SJCRH30 (cell line): ENCODE results near the gene PRKD2. TPM values are rescaled to one million over a fixed set of nuclear protein-coding genes. Genes with fewer than 3 reads are reported as not detected.
"Not testable (repeated sequence)": the region's sequence is repeated elsewhere in the genome, so short reads cannot be mapped to it uniquely, and the experiment has no call there.

Experiments
- DNase-seq, 2 experiments: peaks; one replicate each; pipeline ENCODE4 v3.0.0-alpha.2; 2015 to 2020
- H3K27ac ChIP-seq: fragments of 250-450 bp; sonication (Bioruptor Pico); 2 replicates; pipeline ENCODE4 v1.5.1; 2020; ENCODE audit warnings: mild to moderate bottlenecking, moderate library complexity
- H3K27me3 ChIP-seq: fragments of 250-450 bp; sonication (Bioruptor Pico); 2 replicates; pipeline ENCODE4 v1.5.1; 2020; ENCODE audit warnings: mild to moderate bottlenecking, moderate library complexity
- H3K36me3 ChIP-seq: fragments of 250-450 bp; sonication (Bioruptor Pico); 2 replicates; pipeline ENCODE4 v1.5.1; 2020; ENCODE audit warnings: mild to moderate bottlenecking, moderate library complexity
- H3K4me1 ChIP-seq: fragments of 250-450 bp; sonication (Bioruptor Pico); 2 replicates; pipeline ENCODE4 v1.5.1; 2020; ENCODE audit warnings: mild to moderate bottlenecking, moderate library complexity
- H3K4me3 ChIP-seq: fragments of 250-450 bp; sonication (Bioruptor Pico); 2 replicates; pipeline ENCODE4 v1.5.1; 2020; ENCODE audit warnings: mild to moderate bottlenecking, moderate library complexity
- H3K9me3 ChIP-seq: fragments of 250-450 bp; sonication (Bioruptor Pico); replicated peaks from 2 replicates; pipeline ENCODE4 v1.5.1; 2020; ENCODE audit warnings: mild to moderate bottlenecking, moderate library complexity
- total RNA-seq: library from RNA; depleted of rRNA; stranded (reverse); fragments of >200 nt; shearing (Covaris generic); gene quantifications from 2 replicates; pipeline ENCODE4 v1.2.3, GENCODE V29; 2014; rRNA removed

The PRKD2 gene
- total RNA-seq: 7.7 and 7.8 TPM in 2 replicates

DNA sequence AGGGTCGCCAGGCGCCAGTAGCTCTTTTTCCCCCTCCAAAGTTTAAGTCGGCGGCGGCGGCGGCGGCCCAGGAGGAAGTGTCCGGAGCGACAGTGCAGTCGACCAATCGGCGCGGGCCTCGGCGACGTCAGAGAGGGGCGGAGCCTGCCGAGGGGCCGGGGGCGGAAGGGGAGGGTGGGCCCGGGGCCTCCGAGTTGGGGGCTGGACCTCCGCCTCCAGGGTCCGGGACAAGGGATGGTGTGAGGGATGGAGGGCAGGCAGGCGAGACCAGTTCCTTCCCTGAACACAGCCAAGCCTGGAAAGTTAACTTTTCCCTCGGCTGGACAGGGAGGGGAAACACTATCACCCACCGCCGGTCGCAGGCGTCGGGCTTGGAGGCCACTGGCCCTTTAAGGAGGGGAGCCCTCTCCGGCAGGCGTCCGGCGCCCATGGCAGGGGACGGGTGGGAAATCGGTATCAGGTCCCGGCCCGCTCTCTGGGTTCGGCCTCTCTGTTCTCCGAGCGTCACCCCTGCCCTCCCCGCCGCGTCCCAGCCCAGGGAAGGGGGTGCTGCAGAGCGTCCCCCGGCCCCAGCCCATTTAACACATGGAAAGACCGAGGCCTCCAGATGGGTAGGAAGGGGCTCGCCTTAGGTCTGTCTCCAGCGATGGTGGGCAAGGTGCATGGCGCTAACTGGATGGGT lies at the start of gene PRKD2:
Gene PRKD2, minus strand, starts transcription at position 81 of the 682 bp plus-strand sequence. CDS start 744 bp downstream, outside the sequence.
- H3K4me3 ChIP-seq: peak within 1 kb of the TSS; percentile 88
- no peaks in the 10 kb centered on the region for H3K9me3 ChIP-seq
- H3K4me1 ChIP-seq: no peaks in the 10 kb centered on the region
- H3K27ac ChIP-seq: 0 out of 2 replicates have a peak within 1 kb of the TSS, but pooled peaks have one; percentile 12
- no peaks in the 10 kb centered on the region for H3K27me3 ChIP-seq
- H3K36me3 ChIP-seq: peaks cover 20% of the 10 kb centered on the region
- peak; percentile 87 to 88 for DNase-seq

DNA sequence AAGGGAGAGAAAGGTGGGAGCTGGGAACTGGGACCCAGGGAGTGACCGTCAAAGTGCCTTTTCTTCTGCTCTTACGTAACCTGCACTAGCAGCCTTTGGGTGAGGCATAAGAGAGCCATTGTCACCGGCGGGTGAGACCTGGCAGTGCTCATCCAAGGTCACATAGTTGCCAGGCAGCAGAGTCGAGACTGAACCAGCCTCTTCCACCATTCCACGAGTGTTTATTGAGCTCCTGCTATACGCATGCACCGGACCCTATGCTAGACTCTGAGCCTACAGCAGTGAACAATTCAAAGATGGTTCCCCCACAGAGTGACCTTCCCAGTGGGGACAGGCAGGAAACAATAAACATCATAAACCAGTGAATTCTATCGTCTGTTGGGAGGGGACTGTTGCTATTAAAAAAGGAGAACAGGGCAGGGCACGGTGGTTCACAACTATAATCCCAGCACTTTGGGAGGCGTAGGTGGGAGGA lies 47.9 kb upstream of the PRKD2 start:
- H3K27ac ChIP-seq: no peak overlapping the region
- no peaks in the 10 kb centered on the region for H3K4me1 ChIP-seq
- DNase-seq: no peak
- H3K36me3 ChIP-seq: no peaks in the 10 kb centered on the region
- H3K4me3 ChIP-seq: no peak overlapping the region
- H3K27me3 ChIP-seq: no peaks in the 10 kb centered on the region
- no peaks in the 10 kb centered on the region for H3K9me3 ChIP-seq

DNA sequence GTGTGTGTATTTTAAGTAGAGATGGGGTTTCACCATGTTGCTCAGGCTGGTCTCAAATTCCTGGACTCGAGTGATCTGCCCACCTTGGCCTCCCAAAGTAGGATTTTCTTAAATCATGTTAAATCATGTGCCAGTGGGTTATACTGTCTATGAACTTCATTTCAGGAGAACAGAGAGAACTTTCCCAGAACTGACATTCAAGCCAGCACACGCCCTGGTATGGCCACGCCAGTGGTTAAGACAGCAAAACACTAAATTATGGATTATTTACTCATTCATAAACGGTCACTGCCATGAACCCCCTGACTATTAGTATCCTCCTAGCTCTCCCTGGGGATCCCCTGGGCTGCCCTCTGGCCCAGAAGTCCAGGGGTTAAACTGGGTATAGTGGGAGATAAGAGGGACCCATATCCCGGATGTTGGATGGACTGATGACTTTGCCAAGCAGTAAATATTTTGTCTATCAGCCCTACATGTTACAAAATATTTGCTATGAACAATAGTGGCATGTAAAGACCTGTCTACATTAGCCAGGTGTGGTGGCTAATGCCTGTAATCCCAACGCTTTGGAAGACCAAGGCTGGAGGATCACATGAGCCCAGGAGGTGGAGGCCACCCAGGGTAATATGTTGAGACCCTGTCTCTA lies 45.5 kb upstream of the PRKD2 start:
- DNase-seq: no peak
- no peaks in the 10 kb centered on the region for H3K4me1 ChIP-seq
- H3K27me3 ChIP-seq: no peaks in the 10 kb centered on the region
- H3K27ac ChIP-seq: no peak overlapping the region
- H3K4me3 ChIP-seq: no peak overlapping the region
- no peaks in the 10 kb centered on the region for H3K36me3 ChIP-seq
- no peaks in the 10 kb centered on the region for H3K9me3 ChIP-seq

DNA sequence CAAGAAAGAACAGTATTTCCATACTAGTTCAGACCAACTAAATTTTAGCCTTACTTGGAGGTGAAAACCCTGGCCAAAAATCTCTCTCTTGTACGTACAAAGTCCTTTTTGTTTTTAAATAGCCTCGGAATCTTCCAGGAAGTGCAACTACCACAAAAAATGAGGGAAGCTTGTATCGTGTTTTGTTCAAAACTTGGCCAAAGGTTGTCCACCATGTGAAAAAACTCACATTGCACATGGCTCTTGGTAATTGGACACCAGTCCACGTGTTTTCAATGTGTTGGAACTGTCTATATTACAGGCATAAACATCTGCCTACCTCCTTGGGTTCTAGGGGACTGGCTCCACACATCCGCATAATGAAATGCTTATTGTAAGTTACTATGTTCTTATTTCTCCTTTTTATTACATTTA lies 44.5 kb upstream of the PRKD2 start:
- no peaks in the 10 kb centered on the region for H3K4me1 ChIP-seq
- H3K9me3 ChIP-seq: no peaks in the 10 kb centered on the region
- no peaks in the 10 kb centered on the region; the same call in 1 of the 2 replicates for H3K36me3 ChIP-seq
- H3K27ac ChIP-seq: no peak overlapping the region
- no peak overlapping the region for H3K4me3 ChIP-seq
- no peak for DNase-seq
- H3K27me3 ChIP-seq: no peaks in the 10 kb centered on the region

DNA sequence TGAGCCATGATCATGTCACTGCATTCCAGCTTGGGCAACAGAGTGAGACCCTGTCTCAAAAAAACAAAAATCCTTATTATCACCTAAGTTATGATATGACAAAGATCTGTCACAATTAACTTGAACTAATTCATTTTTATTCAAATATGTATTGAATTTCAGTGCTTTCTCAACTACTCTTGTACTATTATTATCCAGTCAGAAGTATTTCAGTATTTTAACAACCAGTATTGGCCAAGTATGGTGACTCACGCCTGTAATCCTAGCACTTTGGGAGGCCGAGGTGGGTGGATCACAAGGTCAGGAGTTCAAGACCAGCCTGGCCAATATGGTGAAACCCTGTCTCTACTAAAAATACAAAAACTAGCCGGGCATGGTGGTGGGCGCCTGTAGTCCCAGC lies 44.0 kb upstream of the PRKD2 start:
- DNase-seq, H3K27ac ChIP-seq, H3K4me3 ChIP-seq, H3K36me3 ChIP-seq, H3K27me3 ChIP-seq, H3K4me1 ChIP-seq, H3K9me3 ChIP-seq: not testable (repeated sequence)

DNA sequence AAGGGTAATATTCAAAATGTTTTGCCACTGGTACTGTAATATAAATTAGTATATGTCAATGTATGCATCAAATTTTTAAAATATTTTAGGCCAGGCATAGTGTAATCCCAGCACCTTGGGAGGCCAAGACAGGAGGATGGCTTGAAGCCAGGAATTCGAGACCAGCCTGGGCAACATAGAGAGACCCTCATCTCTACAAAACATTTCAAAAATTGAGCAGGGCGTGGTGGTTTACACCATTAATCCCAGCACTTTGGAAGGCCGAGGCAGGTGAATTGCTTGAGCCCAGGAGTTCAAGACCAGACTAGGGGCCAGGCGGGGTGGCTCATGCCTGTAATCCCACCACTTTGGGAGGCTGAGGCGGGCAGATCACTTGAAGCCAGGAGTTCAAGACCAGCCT lies 43.4 kb upstream of the PRKD2 start:
- no peaks in the 10 kb centered on the region for H3K27me3 ChIP-seq
- H3K27ac ChIP-seq: no peak overlapping the region
- H3K4me3 ChIP-seq: no peak overlapping the region
- H3K4me1 ChIP-seq: no peaks in the 10 kb centered on the region
- DNase-seq: no peak
- H3K36me3 ChIP-seq: no peaks in the 10 kb centered on the region; the same call in 1 of the 2 replicates
- no peaks in the 10 kb centered on the region for H3K9me3 ChIP-seq

DNA sequence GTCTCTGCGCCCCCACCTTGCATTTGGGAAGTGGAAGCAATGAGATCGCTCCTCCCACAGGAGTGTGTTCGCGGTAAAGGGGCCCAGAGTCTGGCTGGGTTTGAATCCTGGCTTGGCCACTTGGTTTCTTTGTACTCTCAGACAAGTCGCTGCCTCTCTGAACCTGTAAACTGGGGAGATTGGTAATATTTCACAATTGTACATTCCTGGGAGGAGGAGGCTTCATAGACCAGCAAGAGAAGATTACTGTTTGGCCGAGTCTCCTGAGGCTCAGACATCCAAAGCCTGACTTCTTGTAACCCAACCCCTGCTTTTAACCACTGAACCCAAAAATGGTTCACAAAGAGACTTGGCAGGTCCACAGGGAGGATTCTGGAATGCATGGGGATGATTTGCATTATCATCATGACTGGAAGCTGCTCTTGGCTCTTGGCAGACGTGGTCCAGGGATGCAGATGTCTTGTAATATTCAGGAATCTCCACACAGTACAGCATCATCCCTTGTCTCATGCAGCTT lies 43.0 kb upstream of the PRKD2 start:
- DNase-seq: no peak
- H3K9me3 ChIP-seq: no peaks in the 10 kb centered on the region
- no peaks in the 10 kb centered on the region for H3K27me3 ChIP-seq
- no peaks in the 10 kb centered on the region; the same call in 1 of the 2 replicates for H3K36me3 ChIP-seq
- H3K4me3 ChIP-seq: no peak overlapping the region
- no peak overlapping the region for H3K27ac ChIP-seq
- H3K4me1 ChIP-seq: no peaks in the 10 kb centered on the region

DNA sequence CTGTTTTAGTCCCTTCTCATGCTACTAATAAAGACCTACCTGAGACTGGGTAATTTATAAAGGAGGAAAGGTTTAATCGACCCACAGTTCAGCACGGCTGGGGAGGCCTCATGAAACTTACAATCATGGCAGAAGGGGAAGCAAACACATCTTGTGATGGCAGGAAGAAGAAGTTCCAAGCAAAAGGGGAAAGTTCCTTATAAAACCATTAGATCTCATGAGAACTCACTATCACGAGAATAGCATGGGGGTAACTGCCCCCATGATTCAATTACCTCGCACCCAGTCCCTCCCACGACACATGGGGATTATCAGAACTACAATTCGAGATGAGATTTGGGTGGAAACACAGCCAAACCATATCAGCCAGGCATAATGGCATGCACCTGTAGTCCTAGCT lies 42.3 kb upstream of the PRKD2 start:
- Histone ChIP-seq H3K27me3 (no peaks in the 10 kb centered on the region), H3K9me3 (no peaks in the 10 kb centered on the region), H3K4me1 (no peaks in the 10 kb centered on the region), H3K27ac (no peak overlapping the region), H3K4me3 (no peak overlapping the region), H3K36me3 (no peaks in the 10 kb centered on the region; the same call in 1 of the 2 replicates)
- no peak for DNase-seq

DNA sequence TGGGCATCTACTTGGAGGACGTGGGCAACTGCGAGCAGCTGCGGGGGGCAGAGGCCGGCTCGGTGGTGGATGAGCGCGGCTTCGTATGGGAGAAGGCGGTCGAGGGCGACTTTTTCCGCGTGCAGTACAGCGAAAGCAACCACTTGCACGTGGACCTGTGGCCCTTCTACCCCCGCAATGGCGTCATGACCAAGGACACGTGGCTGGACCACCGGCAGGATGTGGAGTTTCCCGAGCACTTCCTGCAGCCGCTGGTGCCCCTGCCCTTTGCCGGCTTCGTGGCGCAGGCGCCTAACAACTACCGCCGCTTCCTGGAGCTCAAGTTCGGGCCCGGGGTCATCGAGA lies 39.6 kb upstream of the PRKD2 start:
- DNase-seq: no peak
- no peaks in the 10 kb centered on the region for H3K4me1 ChIP-seq
- no peaks in the 10 kb centered on the region; the same call in 1 of the 2 replicates for H3K36me3 ChIP-seq
- no peaks in the 10 kb centered on the region for H3K9me3 ChIP-seq
- no peak overlapping the region for H3K4me3 ChIP-seq
- no peak overlapping the region for H3K27ac ChIP-seq
- H3K27me3 ChIP-seq: no peaks in the 10 kb centered on the region

DNA sequence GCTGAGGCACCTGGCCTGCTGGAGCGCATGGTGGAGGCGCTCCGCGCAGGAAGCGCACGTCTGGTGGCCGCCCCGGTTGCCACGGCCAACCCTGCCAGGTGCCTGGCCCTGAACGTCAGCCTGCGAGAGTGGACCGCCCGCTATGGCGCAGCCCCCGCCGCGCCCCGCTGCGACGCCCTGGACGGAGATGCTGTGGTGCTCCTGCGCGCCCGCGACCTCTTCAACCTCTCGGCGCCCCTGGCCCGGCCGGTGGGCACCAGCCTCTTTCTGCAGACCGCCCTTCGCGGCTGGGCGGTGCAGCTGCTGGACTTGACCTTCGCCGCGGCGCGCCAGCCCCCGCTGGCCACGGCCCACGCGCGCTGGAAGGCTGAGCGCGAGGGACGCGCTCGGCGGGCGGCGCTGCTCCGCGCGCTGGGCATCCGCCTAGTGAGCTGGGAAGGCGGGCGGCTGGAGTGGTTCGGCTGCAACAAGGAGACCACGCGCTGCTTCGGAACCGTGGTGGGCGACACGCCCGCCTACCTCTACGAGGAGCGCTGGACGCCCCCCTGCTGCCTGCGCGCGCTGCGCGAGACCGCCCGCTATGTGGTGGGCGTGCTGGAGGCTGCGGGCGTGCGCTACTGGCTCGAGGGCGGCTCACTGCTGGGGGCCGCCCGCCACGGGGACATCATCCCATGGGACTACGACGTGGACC lies 39.1 kb upstream of the PRKD2 start:
- no peak for DNase-seq
- Histone ChIP-seq H3K27ac (no peak overlapping the region), H3K4me1 (no peaks in the 10 kb centered on the region), H3K27me3 (no peaks in the 10 kb centered on the region), H3K36me3 (no peaks in the 10 kb centered on the region; the same call in 1 of the 2 replicates), H3K4me3 (no peak overlapping the region), H3K9me3 (no peaks in the 10 kb centered on the region)

DNA sequence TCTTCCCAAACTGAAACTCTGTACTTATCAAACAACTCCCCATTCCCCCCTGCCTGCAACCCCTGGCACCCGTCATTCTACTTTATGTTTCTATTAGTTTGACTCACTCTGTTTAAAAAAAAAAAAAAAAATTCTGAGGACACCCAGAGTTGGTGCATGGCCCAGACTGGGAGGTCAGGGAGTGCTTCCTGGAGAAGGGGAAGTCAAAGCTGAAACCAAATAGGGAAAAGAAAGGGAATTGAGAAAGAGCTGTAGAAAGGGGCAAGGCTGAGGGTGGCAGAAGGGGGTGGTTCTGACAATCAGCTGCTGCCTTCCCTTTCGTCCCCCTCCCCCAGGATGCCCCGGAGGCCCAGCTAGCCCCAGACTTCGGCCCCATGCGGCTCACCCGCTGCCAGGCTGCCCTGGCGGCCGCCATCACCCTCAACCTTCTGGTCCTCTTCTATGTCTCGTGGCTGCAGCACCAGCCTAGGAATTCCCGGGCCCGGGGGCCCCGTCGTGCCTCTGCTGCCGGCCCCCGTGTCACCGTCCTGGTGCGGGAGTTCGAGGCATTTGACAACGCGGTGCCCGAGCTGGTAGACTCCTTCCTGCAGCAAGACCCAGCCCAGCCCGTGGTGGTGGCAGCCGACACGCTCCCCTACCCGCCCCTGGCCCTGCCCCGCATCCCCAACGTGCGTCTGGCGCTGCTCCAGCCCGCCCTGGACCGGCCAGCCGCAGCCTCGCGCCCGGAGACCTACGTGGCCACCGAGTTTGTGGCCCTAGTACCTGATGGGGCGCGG lies 38.4 kb upstream of the PRKD2 start:
- Histone ChIP-seq H3K36me3 (no peaks in the 10 kb centered on the region; the same call in 1 of the 2 replicates), H3K27me3 (no peaks in the 10 kb centered on the region), H3K4me1 (no peaks in the 10 kb centered on the region), H3K4me3 (no peak overlapping the region), H3K27ac (no peak overlapping the region), H3K9me3 (no peaks in the 10 kb centered on the region)
- DNase-seq: no peak

DNA sequence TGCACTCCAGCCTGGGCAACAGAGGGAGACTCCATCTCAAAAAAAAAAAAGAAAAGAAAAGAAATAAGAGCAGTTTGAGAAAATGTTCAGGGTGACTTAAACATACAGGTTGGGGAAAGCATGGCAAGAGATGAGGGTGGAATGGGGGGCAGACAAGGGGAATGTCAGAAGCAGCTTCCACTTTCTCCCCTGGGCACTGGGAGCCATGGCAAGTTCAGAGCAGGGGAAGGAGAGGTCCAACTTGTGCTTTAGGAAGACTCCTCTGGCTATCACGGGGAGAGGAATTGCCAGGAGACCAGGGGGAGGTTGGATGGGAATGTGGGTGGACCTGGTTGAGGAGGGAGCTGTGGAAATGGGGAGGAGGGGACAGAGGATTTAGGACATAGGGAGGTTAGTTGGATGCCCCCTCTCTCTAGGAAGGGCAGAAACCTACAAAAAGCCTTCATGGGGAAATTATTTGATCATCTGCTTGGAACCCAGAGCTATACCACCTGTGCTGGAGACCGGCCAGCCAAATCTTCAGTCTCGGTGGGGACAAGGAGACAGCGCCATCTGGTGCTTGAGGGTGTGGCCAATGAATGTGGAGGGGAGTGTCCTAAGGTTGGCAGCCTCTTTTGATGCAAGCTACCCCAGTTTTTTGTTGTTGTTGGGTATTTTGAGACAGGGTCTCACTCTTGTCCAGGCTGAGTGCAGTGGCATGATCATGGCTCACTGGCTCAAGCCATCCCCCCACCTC lies 36.7 kb upstream of the PRKD2 start:
- H3K27me3 ChIP-seq: no peaks in the 10 kb centered on the region
- no peaks in the 10 kb centered on the region for H3K9me3 ChIP-seq
- no peak overlapping the region for H3K4me3 ChIP-seq
- H3K4me1 ChIP-seq: no peaks in the 10 kb centered on the region
- H3K27ac ChIP-seq: no peak overlapping the region
- no peaks in the 10 kb centered on the region; the same call in 1 of the 2 replicates for H3K36me3 ChIP-seq
- peak; percentile 47 to 65 for DNase-seq

DNA sequence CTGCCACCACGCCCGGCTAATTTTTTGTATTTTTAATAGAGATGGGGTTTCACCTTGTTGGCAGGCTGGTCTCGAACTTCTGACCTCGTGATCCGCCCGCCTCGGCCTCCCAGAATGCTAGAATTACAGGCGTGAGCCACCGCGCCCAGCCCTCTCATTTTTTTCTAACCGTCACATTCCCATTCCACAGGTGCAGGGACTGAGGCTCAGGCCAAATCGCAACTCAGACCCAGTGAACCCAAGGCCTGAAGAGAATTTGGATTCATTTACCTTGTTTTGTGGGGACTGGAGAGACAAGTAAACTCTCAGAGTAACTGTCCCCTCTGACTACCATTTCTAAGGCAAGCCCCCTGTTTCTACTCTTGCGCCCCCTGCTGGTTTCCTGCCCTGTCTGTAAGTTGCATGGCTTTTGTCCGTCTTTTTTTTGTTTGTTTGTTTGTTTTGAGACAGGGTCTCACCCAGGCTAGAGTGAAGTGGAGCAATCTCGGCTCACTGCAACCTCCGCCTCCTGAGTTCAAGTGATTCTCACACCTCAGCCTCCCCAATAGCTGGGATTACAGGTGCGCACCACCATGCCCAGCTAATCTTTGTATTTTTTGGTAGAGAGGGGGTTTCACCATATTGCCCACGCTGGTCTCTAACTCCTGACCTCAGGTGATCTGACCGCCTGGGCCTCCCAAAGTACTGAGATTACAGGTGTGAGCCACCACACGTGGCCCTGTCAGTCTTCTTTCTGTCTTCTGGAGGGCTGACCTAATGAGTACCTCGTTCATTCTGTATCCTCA lies 31.6 kb upstream of the PRKD2 start:
- Histone ChIP-seq H3K9me3 (no peaks in the 10 kb centered on the region), H3K36me3 (no peaks in the 10 kb centered on the region), H3K4me3 (no peak overlapping the region), H3K4me1 (peaks cover 3% of the 10 kb centered on the region; the same call in 1 of the 2 replicates), H3K27me3 (no peaks in the 10 kb centered on the region), H3K27ac (no peak overlapping the region)
- peak; percentile 62 to 74 for DNase-seq
